Panc1 (cell line): ENCODE results near the gene BABAM2. TPM values are rescaled to one million over a fixed set of nuclear protein-coding genes. Genes with fewer than 3 reads are reported as not detected.

ENCODE experiments used
- ATAC-seq: fragments of 200-7000 bp; cut with Tn5 transposase; 2 replicates; pipeline ENCODE4 v1.9.1; 2020; ENCODE audit warnings: mild to moderate bottlenecking, moderate library complexity
- BruUV-seq: library from RNA; stranded (reverse); fragments of 400-500 nt; replicated peaks from 2 replicates; lab custom pipeline; 2021; lab: Mats Ljungman, UMichigan
- CTCF ChIA-PET: fragments of 300-600 bp; sonication (Branson Sonifier 250); formaldehyde crosslinking; loops from one replicate; lab custom pipeline; 2022; ENCODE audit warnings: antibody characterized with exemption; lab: Charles Lee
- POLR2A ChIA-PET: fragments of 300-600 bp; sonication (Branson Sonifier 250); formaldehyde crosslinking; loops from one replicate; lab custom pipeline; 2022; ENCODE audit warnings: antibody characterized with exemption; lab: Charles Lee
- DNase-seq: peaks from one replicate; pipeline ENCODE4 v3.0.0-alpha.2; 2010; ENCODE audit warnings: low read depth, low spot score
- H3K27ac ChIP-seq: 2 replicates; pipeline ENCODE4 v1.5.1; 2011; ENCODE audit warnings: mild to moderate bottlenecking, low read length, inconsistent platforms
- H3K27me3 ChIP-seq: fragments of 200-500 bp; sonication (Bioruptor generic); 2 replicates; pipeline ENCODE4 v1.6.0; 2014; ENCODE audit warnings: low read length, inconsistent platforms; ENCODE audit not compliant: control insufficient read depth, insufficient read depth
- H3K36me3 ChIP-seq: fragments of 200-500 bp; sonication (Bioruptor generic); 2 replicates; pipeline ENCODE4 v1.5.1; 2014; ENCODE audit warnings: inconsistent platforms, mild to moderate bottlenecking, low read length, moderate library complexity; ENCODE audit not compliant: control insufficient read depth, insufficient read depth
- H3K4me1 ChIP-seq: 2 replicates; pipeline ENCODE4 v1.5.1; 2011; ENCODE audit warnings: inconsistent platforms, mild to moderate bottlenecking, low read length, moderate library complexity; ENCODE audit not compliant: control insufficient read depth, insufficient read depth
- H3K4me3 ChIP-seq, 2 experiments: 2 replicates each; pipeline ENCODE4 v1.5.1; 2011 to 2012; ENCODE audit warnings: low read depth in 2 of 2, low read length in 2 of 2, mild to moderate bottlenecking in 2 of 2, inconsistent platforms in 1 of 2, moderate library complexity in 1 of 2
- H3K9me3 ChIP-seq: fragments of 200-500 bp; sonication (Bioruptor generic); 2 replicates; pipeline ENCODE4 v1.5.1; 2014; ENCODE audit warnings: low read depth, mild to moderate bottlenecking, inconsistent platforms, low read length, moderate library complexity; ENCODE audit not compliant: control insufficient read depth, insufficient read depth
- CTCF ChIP-seq: fragments of 450-650 bp; IDR thresholded peaks from 2 replicates; pipeline ENCODE4 v1.5.1; 2017; ENCODE audit warnings: mild to moderate bottlenecking
- POLR2AphosphoS5 ChIP-seq: IDR thresholded peaks from 2 replicates; pipeline ENCODE4 v1.6.1; 2012; ENCODE audit warnings: mild to moderate bottlenecking, low read depth, low read length, moderate library complexity
- REST ChIP-seq, 2 experiments: IDR thresholded peaks; 2 replicates each; pipeline ENCODE4 v1.6.1; 2011 to 2012; ENCODE audit warnings: low read depth in 2 of 2, control low read depth in 1 of 2, low read length in 1 of 2, mild to moderate bottlenecking in 1 of 2, moderate library complexity in 1 of 2; ENCODE audit not compliant: insufficient read depth in 1 of 2
- SIN3A ChIP-seq: IDR thresholded peaks from 2 replicates; pipeline ENCODE4 v1.6.1; 2012; ENCODE audit warnings: low read depth, mild to moderate bottlenecking, low read length, moderate library complexity, borderline replicate concordance; ENCODE audit not compliant: insufficient read depth
- TCF7L2 ChIP-seq: IDR thresholded peaks from 2 replicates; pipeline ENCODE4 v1.6.1; 2011; ENCODE audit warnings: mild to moderate bottlenecking, low read depth, low read length, inconsistent platforms
- in situ Hi-C: cut with HindIII; loops from 2 replicates; pipeline ENCODE4 v1.10.0; 2016; ENCODE audit warnings: low sequenced_read_pairs, low pct_unique_long_range_greater_than_20kb
- intact Hi-C: fragments of 100-400 bp; cut with micrococcal nuclease; formaldehyde crosslinking; loops from one replicate; pipeline ENCODE4 v1.10.0; 2022; ENCODE audit not compliant: unreplicated experiment
- total RNA-seq: library from RNA; stranded (reverse); gene quantifications from one replicate; pipeline ENCODE4 v1.2.1, GENCODE V29; 2021; ENCODE audit not compliant: unreplicated experiment

The BABAM2 gene
- total RNA-seq, 1 experiment from 2014 or later: 31.2 TPM

- H3K4me3 ChIP-seq: no peak overlapping the region
- in situ Hi-C loops (no loop called here), intact Hi-C loops (no loop called here)
- no peaks in the 10 kb centered on the region for H3K9me3 ChIP-seq
- no peaks in the 10 kb centered on the region for H3K27me3 ChIP-seq
- BruUV-seq: no TSS peak
- H3K36me3 ChIP-seq: no peaks in the 10 kb centered on the region
- TF ChIP-seq CTCF (no peak), TCF7L2 (no peak), SIN3A (no peak), REST (IDR thresholded peaks at IDR 0.05; ENCODE audit: insufficient read depth in 1 of 2, low read depth in 2 of 2, low read length in 1 of 2) (no peak), POLR2AphosphoS5 (no peak)
- ATAC-seq (no peak), DNase-seq (no peak)
- ChIA-PET CTCF (no interaction called here), POLR2A (no interaction called here)
- no peaks in the 10 kb centered on the region for H3K4me1 ChIP-seq
- no peak overlapping the region for H3K27ac ChIP-seq
Observed at GRCh38 chr2:28049899-28050298, 159.4 kb downstream of the BABAM2 start.

- intact Hi-C loops (no loop called here), in situ Hi-C loops (no loop called here)
- ChIA-PET CTCF (no interaction called here), POLR2A (no interaction called here)
- TF ChIP-seq POLR2AphosphoS5 (no peak), TCF7L2 (no peak), REST (IDR thresholded peaks at IDR 0.05; ENCODE audit: insufficient read depth in 1 of 2, low read depth in 2 of 2, low read length in 1 of 2) (no peak), SIN3A (no peak), CTCF (no peak)
- no peaks in the 10 kb centered on the region for H3K36me3 ChIP-seq
- H3K27me3 ChIP-seq: no peaks in the 10 kb centered on the region
- no peak overlapping the region for H3K4me3 ChIP-seq
- H3K9me3 ChIP-seq: no peaks in the 10 kb centered on the region
- ATAC-seq (no peak), DNase-seq (no peak)
- no peak overlapping the region for H3K27ac ChIP-seq
- no TSS peak for BruUV-seq
- no peaks in the 10 kb centered on the region for H3K4me1 ChIP-seq
Observed at GRCh38 chr2:28052691-28053090, 162.2 kb downstream of the BABAM2 start.
